Sigmoid colon (tissue), 4 donors: ENCODE results near the gene EXOC7.

Experiments
- CTCF ChIP-seq, 4 experiments: fragments of 450-650 bp in 3 of 4; fragments of 200-600 bp in 1 of 4; IDR thresholded peaks; one replicate each; pipeline ENCODE4 v1.5.1; 2016 to 2019; ENCODE audit warnings: antibody characterized with exemption in 4 of 4, mild to moderate bottlenecking in 3 of 4, moderate library complexity in 2 of 4
- POLR2AphosphoS5 ChIP-seq, 4 donors: sonication (generic); formaldehyde crosslinking; IDR thresholded peaks; one replicate each; pipeline ENCODE4 v1.6.1; 2017; ENCODE audit warnings: antibody characterized with exemption in 4 of 4

GRCh38 chr17:76125922-76126321 is 22.3 kb upstream of the EXOC7 start:
- TF ChIP-seq CTCF (IDR thresholded peaks at IDR 0.05), result no peak
- no peak for TF ChIP-seq POLR2AphosphoS5 (IDR thresholded peaks at IDR 0.05)
